ENCODE results near the gene TMCC2. TPM values are rescaled to one million over a fixed set of nuclear protein-coding genes. Genes with fewer than 3 reads are reported as not detected.
A peak's percentile ranks its signal among the peaks of the same experiment; 100 is the strongest.
"Not testable (repeated sequence)": the region's sequence is repeated elsewhere in the genome, so short reads cannot be mapped to it uniquely, and the experiment has no call there.

The TMCC2 gene
- total RNA-seq, 4 donors from 2014 or later, result 0.53 to 4.1 (median 1.1) TPM

DNA sequence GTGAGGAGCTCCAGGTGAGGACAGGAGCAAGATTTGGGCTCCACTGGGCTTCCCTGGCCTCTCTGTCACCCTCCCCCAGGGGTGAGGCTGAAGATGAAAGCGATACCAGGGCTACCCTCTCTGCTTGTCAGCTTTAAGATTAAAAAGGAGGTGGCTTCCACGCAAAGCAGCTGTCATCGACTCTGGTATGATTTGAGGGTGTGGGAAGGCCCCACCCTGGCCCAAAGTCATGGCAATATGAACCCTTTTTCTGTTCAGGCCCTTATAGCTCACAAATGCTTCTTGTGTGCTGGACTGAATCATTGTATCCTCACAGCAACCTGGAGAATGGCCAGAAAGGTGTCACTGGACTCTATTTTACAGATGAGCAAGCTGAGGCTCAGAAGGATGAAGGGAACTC, 52.2 kb downstream of the TMCC2 start:
- Histone ChIP-seq H3K4me3 (no peak overlapping the region), H3K9me3 (no peaks in the 10 kb centered on the region), H3K27me3 (no peaks in the 10 kb centered on the region), H3K27ac (peak overlapping the region in 3 of 4 donors; percentile 18 to 60 (median 48)), H3K4me1 (peaks cover 3 to 31% (median 17%) of the 10 kb centered on the region in 4 donors), H3K36me3 (no peaks in the 10 kb centered on the region)
- TF ChIP-seq, protein P1, sequence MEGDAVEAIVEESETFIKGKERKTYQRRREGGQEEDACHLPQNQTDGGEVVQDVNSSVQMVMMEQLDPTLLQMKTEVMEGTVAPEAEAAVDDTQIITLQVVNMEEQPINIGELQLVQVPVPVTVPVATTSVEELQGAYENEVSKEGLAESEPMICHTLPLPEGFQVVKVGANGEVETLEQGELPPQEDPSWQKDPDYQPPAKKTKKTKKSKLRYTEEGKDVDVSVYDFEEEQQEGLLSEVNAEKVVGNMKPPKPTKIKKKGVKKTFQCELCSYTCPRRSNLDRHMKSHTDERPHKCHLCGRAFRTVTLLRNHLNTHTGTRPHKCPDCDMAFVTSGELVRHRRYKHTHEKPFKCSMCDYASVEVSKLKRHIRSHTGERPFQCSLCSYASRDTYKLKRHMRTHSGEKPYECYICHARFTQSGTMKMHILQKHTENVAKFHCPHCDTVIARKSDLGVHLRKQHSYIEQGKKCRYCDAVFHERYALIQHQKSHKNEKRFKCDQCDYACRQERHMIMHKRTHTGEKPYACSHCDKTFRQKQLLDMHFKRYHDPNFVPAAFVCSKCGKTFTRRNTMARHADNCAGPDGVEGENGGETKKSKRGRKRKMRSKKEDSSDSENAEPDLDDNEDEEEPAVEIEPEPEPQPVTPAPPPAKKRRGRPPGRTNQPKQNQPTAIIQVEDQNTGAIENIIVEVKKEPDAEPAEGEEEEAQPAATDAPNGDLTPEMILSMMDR (IDR thresholded peaks at IDR 0.05), result no peak
- no peak for TF ChIP-seq POLR2A (IDR thresholded peaks at IDR 0.05)
- peak in 1 of 3 donors; percentile 46 for DNase-seq

DNA sequence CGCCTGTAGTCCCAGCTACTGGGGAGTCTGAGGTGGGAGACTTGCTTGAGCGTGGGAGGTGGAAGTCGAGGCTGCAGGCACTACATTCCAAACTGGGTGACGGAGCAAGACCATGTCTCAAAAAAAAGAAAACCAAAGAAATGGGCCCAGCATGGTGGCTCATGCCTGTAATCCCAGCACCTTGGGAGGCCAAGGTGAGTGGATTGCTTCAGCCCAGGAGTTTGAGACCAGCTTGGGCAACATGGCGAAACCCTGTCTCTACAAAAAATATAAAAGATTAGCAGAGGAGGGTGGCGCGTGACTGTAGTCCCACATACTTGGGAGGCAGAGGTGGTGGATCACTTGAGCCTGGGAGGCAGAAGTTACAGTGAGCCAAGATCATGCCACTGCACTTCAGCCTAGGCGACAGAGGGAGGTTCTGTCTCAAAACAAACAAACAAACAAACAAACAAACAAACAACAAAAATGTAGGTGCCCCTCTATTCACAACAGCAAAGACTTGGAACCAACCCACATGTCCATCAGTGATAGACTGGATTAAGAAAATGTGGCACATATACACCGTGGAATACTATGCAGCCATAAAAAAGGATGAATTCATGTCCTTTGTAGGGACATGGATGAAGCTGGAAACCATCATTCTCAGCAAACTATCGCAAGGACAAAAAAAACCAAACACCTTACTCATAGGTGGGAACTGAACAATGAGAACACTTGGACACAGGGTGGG, 53.1 kb downstream of the TMCC2 start:
- not testable (repeated sequence) for H3K27me3 ChIP-seq, H3K4me3 ChIP-seq, H3K9me3 ChIP-seq, DNase-seq, H3K36me3 ChIP-seq
- Histone ChIP-seq H3K4me1 (peaks cover 4 to 31% (median 18%) of the 10 kb centered on the region in 4 donors), H3K27ac (peak overlapping the region in 1 of 4 donors; percentile 48)

DNA sequence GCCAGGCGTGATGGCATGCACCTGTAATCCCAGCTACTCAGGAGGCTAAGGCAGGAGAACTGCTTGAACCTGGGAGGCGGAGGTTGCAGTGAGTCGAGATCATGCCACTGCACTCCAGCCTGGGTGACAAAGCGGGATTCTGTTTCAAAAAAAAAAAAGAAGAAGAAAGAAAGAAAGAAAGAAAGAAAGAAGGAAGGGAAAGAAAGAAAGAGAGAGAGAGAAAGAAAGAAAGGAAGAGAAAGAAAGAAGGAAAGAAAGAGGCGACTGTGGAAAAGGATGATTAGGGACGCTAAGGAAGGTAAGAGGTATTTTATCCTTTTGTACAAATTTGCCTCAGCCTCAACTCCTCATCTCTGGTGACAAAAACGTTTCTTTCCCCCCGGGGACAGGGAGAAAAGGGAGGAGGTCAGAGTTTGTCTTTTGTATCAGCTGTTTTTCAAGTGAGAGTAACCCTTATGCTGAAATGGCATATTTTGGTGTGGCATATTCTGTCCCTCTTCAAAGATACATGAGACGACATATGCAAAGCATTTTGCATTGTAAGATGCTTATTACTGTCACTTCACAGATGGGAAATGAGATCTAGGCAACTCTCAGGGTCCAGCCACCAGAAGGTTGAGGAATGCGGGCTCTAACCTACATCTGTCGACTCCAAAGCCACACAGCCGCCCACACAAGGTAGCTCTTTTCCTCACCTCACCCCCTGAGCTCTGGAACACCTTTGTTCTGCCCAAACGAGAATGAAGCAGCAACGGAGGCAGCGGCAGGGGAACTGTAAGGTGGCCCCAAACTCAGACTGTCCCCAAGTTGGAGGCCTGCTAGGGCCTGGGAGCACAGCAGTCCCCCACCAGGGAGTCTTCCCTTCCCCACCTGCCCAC, 55.8 kb downstream of the TMCC2 start:
- TF ChIP-seq POLR2A (IDR thresholded peaks at IDR 0.05), result no peak
- TF ChIP-seq, protein P1 (IDR thresholded peaks at IDR 0.05), result no peak
- no peak for DNase-seq
- peaks cover 4 to 54% (median 35%) of the 10 kb centered on the region in 4 donors for H3K4me1 ChIP-seq

DNA sequence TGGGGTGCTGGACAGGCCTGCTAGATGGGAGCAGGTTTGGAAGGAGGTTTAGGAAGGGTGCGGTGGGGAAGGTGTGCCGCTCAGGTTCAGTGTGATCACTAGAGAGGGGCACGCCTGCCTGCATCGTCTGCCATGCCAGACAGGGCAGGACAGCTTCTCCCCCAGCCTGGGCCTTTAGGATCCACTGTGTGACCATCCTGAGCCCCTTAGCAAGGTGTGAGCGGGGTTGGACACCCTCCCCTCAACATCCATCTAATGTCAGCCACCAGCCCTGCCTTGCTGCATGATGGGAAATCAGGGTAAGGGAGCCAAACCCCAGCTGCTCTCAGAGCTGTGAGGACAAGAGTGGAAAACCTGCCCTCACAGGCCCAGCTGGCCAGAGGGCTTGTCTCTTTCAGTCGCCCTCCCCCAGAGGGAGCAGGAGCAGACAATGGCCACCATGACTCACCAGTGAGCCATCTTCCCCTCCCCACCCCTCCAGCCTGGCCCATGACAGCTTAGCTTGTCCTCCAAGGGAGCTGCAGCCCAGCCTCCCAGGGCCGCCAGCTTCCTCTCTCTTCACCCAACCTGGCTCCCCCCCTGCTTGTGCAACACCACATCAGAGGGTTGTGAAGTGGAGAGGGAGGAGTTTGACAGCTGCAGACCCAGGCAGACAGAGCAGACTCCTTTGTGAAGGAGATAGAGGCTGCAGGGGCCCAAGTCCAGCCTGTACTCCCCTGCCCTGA, 56.8 kb downstream of the TMCC2 start:
- peak; percentile 80 to 96 (median 95) for DNase-seq
- Histone ChIP-seq H3K4me3 (no peak overlapping the region), H3K36me3 (no peaks in the 10 kb centered on the region), H3K4me1 (peaks cover 4 to 62% (median 35%) of the 10 kb centered on the region in 4 donors), H3K9me3 (no peaks in the 10 kb centered on the region), H3K27ac (peak overlapping the region; percentile 54 to 88 (median 73)), H3K27me3 (no peaks in the 10 kb centered on the region)
- TF ChIP-seq, protein P1 (IDR thresholded peaks at IDR 0.05), result peak in 1 of 6 experiments; percentile 13
- TF ChIP-seq POLR2A (IDR thresholded peaks at IDR 0.05), result peak in 1 of 2 donors; percentile 16

More for the DNA sequence above, 55.8 kb downstream of the TMCC2 start:
- H3K36me3 ChIP-seq, result no peaks in the 10 kb centered on the region
- H3K4me3 ChIP-seq, result no peak overlapping the region
- no peaks in the 10 kb centered on the region for H3K27me3 ChIP-seq
- H3K9me3 ChIP-seq, result no peaks in the 10 kb centered on the region
- peak overlapping the region; percentile 54 to 88 (median 68) for H3K27ac ChIP-seq

DNA sequence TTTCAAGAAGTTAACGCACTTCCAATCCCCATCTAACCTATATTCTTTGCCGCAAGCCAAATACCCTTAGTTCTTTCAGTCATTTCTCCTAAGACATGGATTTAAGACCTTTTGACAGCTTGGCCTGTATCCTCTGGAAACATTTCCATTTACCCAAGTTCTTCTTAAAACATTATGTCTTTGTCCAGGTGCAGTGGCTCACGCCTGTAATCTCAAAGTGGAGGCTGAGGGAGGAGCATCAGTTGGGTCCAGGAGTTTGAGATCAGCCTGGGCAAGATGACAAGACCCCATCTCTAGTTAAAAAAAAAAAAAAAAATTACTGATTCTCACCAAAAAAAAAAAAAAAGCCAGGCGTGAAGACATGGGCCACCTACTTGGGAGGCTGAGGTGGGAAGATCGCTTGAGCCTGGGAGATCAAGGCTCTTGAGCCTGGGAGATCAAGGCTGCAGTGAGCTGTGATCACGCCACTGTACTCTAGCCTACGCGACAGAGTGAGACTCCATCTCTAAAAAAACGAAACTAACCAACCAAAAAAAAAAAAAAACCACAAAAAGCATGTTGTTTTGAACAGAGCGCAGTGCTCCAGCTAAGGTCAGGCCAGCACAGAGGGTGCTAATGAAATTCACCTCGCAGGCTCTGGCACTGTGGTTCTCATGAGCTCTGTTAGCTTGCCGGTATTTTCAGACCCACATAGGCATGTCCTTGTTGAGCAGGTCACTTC, 57.8 kb downstream of the TMCC2 start:
- DNase-seq, result peak in 2 of 3 donors; percentile 74 to 85
- Histone ChIP-seq H3K4me1 (peaks cover 4 to 57% (median 35%) of the 10 kb centered on the region in 4 donors), H3K27me3 (no peaks in the 10 kb centered on the region), H3K4me3 (peak overlapping the region in 1 of 4 donors; percentile 24), H3K27ac (peak overlapping the region; percentile 54 to 88 (median 73)), H3K36me3 (no peaks in the 10 kb centered on the region), H3K9me3 (no peaks in the 10 kb centered on the region)
- TF ChIP-seq POLR2A (IDR thresholded peaks at IDR 0.05), result no peak
- TF ChIP-seq, protein P1 (IDR thresholded peaks at IDR 0.05), result no peak

Data from Peyer's patch (tissue), 4 donors.